Measurements from ENCODE around the gene LSM2.
"Not testable (repeated sequence)": the region's sequence is repeated elsewhere in the genome, so short reads cannot be mapped to it uniquely, and the experiment has no call there.

DNA sequence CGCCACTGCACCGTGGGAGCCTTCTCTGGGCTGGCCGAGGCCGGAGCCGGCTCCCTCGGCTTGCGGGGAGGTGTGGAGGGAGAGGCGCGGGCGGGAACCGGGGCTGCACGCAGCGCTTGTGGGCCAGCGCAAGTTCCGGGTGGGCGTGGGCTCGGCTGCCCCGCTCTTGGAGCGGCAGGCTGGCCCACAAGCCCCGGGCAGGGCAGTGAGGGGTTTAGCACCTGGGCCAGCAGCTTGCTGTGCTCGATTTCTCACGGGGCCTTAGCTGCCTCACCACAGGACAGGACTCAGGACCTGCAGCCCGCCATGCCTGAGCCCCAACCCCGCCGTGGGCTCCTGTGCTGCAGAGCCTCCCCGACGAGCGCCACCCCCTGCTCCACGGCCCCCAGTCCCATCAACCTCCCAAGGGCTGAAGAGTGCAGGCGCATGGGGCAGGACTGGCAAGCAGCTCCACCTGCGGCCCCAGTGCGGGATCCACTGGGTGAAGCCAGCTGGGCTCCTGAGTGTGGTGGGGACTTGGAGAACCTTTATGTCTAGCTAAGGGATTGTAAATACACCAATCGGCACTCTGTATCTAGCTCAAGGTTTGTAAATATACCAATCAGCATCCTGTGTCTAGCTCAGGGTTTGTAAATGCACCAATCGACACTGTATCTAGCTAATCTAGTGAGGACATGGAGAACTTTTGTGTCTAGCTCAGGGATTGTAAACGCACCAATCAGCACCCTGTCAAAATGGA is 45.4 kb upstream of the LSM2 start:
- TF ChIP-seq, protein P1, sequence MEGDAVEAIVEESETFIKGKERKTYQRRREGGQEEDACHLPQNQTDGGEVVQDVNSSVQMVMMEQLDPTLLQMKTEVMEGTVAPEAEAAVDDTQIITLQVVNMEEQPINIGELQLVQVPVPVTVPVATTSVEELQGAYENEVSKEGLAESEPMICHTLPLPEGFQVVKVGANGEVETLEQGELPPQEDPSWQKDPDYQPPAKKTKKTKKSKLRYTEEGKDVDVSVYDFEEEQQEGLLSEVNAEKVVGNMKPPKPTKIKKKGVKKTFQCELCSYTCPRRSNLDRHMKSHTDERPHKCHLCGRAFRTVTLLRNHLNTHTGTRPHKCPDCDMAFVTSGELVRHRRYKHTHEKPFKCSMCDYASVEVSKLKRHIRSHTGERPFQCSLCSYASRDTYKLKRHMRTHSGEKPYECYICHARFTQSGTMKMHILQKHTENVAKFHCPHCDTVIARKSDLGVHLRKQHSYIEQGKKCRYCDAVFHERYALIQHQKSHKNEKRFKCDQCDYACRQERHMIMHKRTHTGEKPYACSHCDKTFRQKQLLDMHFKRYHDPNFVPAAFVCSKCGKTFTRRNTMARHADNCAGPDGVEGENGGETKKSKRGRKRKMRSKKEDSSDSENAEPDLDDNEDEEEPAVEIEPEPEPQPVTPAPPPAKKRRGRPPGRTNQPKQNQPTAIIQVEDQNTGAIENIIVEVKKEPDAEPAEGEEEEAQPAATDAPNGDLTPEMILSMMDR (IDR thresholded peaks at IDR 0.05) = not testable (repeated sequence)
- TF ChIP-seq POLR2A (IDR thresholded peaks at IDR 0.05) = not testable (repeated sequence)
